GM18526 (cell line): ENCODE results near the gene SEMA4C.

Experiments
- POLR2A ChIP-seq: IDR thresholded peaks from 3 replicates; pipeline ENCODE4 v1.6.1; 2011; ENCODE audit not compliant: insufficient read length; ENCODE audit errors: extremely low read depth

The SEMA4C gene

GRCh38 chr2:96828874-96829273 lies 41.0 kb downstream of the SEMA4C start:
- no peak for TF ChIP-seq POLR2A

GRCh38 chr2:96828436-96828835 lies 41.4 kb downstream of the SEMA4C start:
- no peak for TF ChIP-seq POLR2A

GRCh38 chr2:96826546-96827278 lies 43.2 kb downstream of the SEMA4C start:
- no peak for TF ChIP-seq POLR2A

- no peak for TF ChIP-seq POLR2A
Observed at GRCh38 chr2:96825057-96825456, 44.8 kb downstream of the SEMA4C start.

- no peak for TF ChIP-seq POLR2A
Observed at GRCh38 chr2:96824079-96824870, 45.6 kb downstream of the SEMA4C start.

GRCh38 chr2:96823198-96823597 lies 46.7 kb downstream of the SEMA4C start:
- TF ChIP-seq POLR2A = no peak

- TF ChIP-seq POLR2A = no peak
Observed at GRCh38 chr2:96822786-96823185, 47.1 kb downstream of the SEMA4C start.

- no peak for TF ChIP-seq POLR2A
Observed at GRCh38 chr2:96821113-96821675, 48.7 kb downstream of the SEMA4C start.

- no peak for TF ChIP-seq POLR2A
Observed at GRCh38 chr2:96819876-96820511, 49.9 kb downstream of the SEMA4C start.

GRCh38 chr2:96819128-96819875 lies 50.6 kb downstream of the SEMA4C start:
- TF ChIP-seq POLR2A = no peak

- no peak for TF ChIP-seq POLR2A
Observed at GRCh38 chr2:96817882-96818281, 52.0 kb downstream of the SEMA4C start.

- no peak for TF ChIP-seq POLR2A
Observed at GRCh38 chr2:96816836-96817702, 52.8 kb downstream of the SEMA4C start.

- TF ChIP-seq POLR2A = peak; percentile 74
Observed at GRCh38 chr2:96816127-96816835, 53.6 kb downstream of the SEMA4C start, which contains the start of gene CNNM3. Gene CNNM3, plus strand, starts transcription at chr2:96816268. Its CDS starts 10 bp downstream, at chr2:96816278.

GRCh38 chr2:96815326-96816126 lies 54.4 kb downstream of the SEMA4C start:
- TF ChIP-seq POLR2A = no peak
